ENCODE measurements around the gene PXMP2.

Gene PXMP2

GRCh38 chr12:132724506-132725241 lies 37.3 kb downstream of the PXMP2 start:
- Histone ChIP-seq H3K9me2 (replicated peaks; ENCODE audit: insufficient read depth, low read length) (no peaks in the 10 kb centered on the region), H3F3A (ENCODE audit: insufficient read depth) (peaks cover 32% of the 10 kb centered on the region), H3K27me3 (ENCODE audit: low read length) (no peaks in the 10 kb centered on the region), H3K9ac (ENCODE audit: low read length) (no peak overlapping the region), H3K4me3 (ENCODE audit: insufficient read depth, low read length, poor library complexity, severe bottlenecking) (no peak overlapping the region), H3K79me2 (ENCODE audit: insufficient read depth, low read length) (0 out of 2 replicates have a peak, but pooled peaks cover 3% of the 10 kb centered on the region), H3K9me3 (ENCODE audit: insufficient read depth, low read length) (no peaks in the 10 kb centered on the region), H4K20me1 (ENCODE audit: low read depth, low read length) (peaks cover 3% of the 10 kb centered on the region; the same call in 1 of the 2 replicates), H3K4me2 (ENCODE audit: low read depth, low read length, poor library complexity, severe bottlenecking) (no peak overlapping the region), H3K27ac (ENCODE audit: low read depth, low read length) (no peak overlapping the region), H3K36me3 (ENCODE audit: low read length) (peaks cover 20% of the 10 kb centered on the region), H2AFZ (ENCODE audit: low read depth, low read length, severe bottlenecking) (no peak overlapping the region)
- no peak for TF ChIP-seq CTCF (IDR thresholded peaks at IDR 0.05; ENCODE audit: insufficient read depth, low read length, poor library complexity, severe bottlenecking)
- TF ChIP-seq EZH2phosphoT487 (conservative IDR thresholded peaks at IDR 0.05; ENCODE audit: low read length), result no peak

DNA sequence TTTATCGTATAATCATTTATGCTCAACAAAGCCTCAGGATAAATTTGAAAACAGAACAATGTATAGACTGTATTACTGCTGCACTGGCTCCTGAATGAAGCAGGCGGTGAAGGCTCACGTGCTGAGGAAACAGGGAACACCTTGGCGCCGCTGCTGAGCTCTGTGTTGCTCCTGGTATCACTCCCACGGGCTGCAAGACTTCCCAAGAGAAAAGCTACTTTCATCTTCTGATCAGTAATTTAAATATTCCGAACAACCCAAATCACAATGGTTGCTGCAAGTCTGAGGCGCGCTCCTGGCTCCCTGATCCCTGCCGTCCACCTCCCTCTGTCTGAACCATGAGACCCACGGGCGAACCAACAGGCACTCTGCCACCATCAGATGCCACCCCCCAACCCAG lies 39.0 kb downstream of the PXMP2 start:
- peaks cover 25% of the 10 kb centered on the region for H3K36me3 ChIP-seq (ENCODE audit: low read length)
- no peak overlapping the region for H3K9ac ChIP-seq (ENCODE audit: low read length)
- H3K27ac ChIP-seq (ENCODE audit: low read depth, low read length), result no peak overlapping the region
- 0 out of 2 replicates have a peak, but pooled peaks cover 3% of the 10 kb centered on the region for H3K79me2 ChIP-seq (ENCODE audit: insufficient read depth, low read length)
- no peak overlapping the region for H3K4me2 ChIP-seq (ENCODE audit: low read depth, low read length, poor library complexity, severe bottlenecking)
- H3F3A ChIP-seq (ENCODE audit: insufficient read depth), result peaks cover 27% of the 10 kb centered on the region
- no peak for TF ChIP-seq EZH2phosphoT487 (conservative IDR thresholded peaks at IDR 0.05; ENCODE audit: low read length)
- TF ChIP-seq CTCF (IDR thresholded peaks at IDR 0.05; ENCODE audit: insufficient read depth, low read length, poor library complexity, severe bottlenecking), result no peak
- H3K9me2 ChIP-seq (replicated peaks; ENCODE audit: insufficient read depth, low read length), result no peaks in the 10 kb centered on the region
- H4K20me1 ChIP-seq (ENCODE audit: low read depth, low read length), result peaks cover 3% of the 10 kb centered on the region; the same call in 1 of the 2 replicates
- no peaks in the 10 kb centered on the region for H3K9me3 ChIP-seq (ENCODE audit: insufficient read depth, low read length)
- no peak overlapping the region for H2AFZ ChIP-seq (ENCODE audit: low read depth, low read length, severe bottlenecking)
- H3K4me3 ChIP-seq (ENCODE audit: insufficient read depth, low read length, poor library complexity, severe bottlenecking), result no peak overlapping the region
- H3K27me3 ChIP-seq (ENCODE audit: low read length), result no peaks in the 10 kb centered on the region

GRCh38 chr12:132727091-132727794 lies 39.9 kb downstream of the PXMP2 start:
- no peak overlapping the region for H3K4me3 ChIP-seq (ENCODE audit: insufficient read depth, low read length, poor library complexity, severe bottlenecking)
- H3K27me3 ChIP-seq (ENCODE audit: low read length), result no peaks in the 10 kb centered on the region
- no peaks in the 10 kb centered on the region for H3K79me2 ChIP-seq (ENCODE audit: insufficient read depth, low read length)
- peaks cover 3% of the 10 kb centered on the region; the same call in 1 of the 2 replicates for H4K20me1 ChIP-seq (ENCODE audit: low read depth, low read length)
- no peak overlapping the region for H3K9ac ChIP-seq (ENCODE audit: low read length)
- no peak overlapping the region for H3K27ac ChIP-seq (ENCODE audit: low read depth, low read length)
- no peaks in the 10 kb centered on the region for H3K9me2 ChIP-seq (replicated peaks; ENCODE audit: insufficient read depth, low read length)
- TF ChIP-seq CTCF (IDR thresholded peaks at IDR 0.05; ENCODE audit: insufficient read depth, low read length, poor library complexity, severe bottlenecking) (no peak), EZH2phosphoT487 (conservative IDR thresholded peaks at IDR 0.05; ENCODE audit: low read length) (no peak)
- H3K36me3 ChIP-seq (ENCODE audit: low read length), result peaks cover 30% of the 10 kb centered on the region
- H3K9me3 ChIP-seq (ENCODE audit: insufficient read depth, low read length), result no peaks in the 10 kb centered on the region
- no peak overlapping the region for H3K4me2 ChIP-seq (ENCODE audit: low read depth, low read length, poor library complexity, severe bottlenecking)
- H3F3A ChIP-seq (ENCODE audit: insufficient read depth), result peaks cover 24% of the 10 kb centered on the region
- no peak overlapping the region for H2AFZ ChIP-seq (ENCODE audit: low read depth, low read length, severe bottlenecking)

Measured in SU-DHL-6 (cell line).